GM18870 (cell line): ENCODE data around the gene TRMT10B.

Experiments
- ATAC-seq: cut with Tn5 transposase; IDR thresholded peaks from one replicate; pipeline ENCODE4 v1.9.1; 2021; ENCODE audit warnings: moderate library complexity; ENCODE audit not compliant: unreplicated experiment

TRMT10B gene, protein sequence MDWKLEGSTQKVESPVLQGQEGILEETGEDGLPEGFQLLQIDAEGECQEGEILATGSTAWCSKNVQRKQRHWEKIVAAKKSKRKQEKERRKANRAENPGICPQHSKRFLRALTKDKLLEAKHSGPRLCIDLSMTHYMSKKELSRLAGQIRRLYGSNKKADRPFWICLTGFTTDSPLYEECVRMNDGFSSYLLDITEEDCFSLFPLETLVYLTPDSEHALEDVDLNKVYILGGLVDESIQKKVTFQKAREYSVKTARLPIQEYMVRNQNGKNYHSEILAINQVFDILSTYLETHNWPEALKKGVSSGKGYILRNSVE

GRCh38 chr9:37753489-37754190 is at the start of gene TRMT10B:
Gene TRMT10B, plus strand, starts transcription at chr9:37753805. Its CDS starts 8,127 bp downstream, at chr9:37761932.
- peak; percentile 78 for ATAC-seq

DNA sequence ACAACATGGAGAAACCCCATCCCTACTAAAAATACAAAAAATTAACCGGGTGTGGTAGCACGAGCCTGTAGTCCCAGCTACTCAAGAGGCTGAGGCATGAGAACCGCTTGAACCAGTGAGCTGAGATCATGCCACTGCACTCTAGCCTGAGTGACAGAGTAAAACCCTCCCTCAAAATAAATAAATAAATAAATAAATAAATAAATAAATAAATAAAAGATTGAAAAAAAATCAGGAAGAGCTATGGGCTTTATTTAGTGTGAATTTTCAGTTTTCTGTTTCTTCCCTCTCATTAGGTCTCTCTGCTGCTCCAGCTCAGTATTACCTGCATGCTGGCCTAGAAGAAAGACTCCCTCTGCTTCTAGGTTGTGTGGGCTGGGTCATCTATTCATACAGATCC is 47.8 kb upstream of the TRMT10B start:
- ATAC-seq = no peak

GRCh38 chr9:37706290-37706689 is 47.3 kb upstream of the TRMT10B start:
- ATAC-seq = no peak

- no peak for ATAC-seq
These were observed 45.9 kb upstream of the TRMT10B start for GRCh38 chr9:37707748-37708147.

DNA sequence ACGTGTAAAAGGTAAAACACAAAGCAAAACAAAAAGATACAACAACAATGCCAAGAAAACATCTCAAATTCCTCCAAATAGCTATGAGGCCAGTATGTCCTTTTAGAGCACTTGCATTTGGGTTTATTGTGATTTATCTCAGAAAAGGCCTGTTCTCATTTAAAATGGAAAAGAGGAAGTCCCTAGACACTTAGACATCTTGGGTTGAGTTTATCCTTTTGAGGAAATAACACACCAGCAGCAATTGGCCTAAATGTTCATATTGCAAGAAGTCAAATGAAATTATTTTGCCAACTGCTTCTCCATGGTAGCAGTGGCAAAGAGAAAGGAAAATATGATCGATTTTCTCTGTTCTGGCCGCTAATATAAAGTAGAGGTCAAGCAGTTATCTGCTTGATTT is 43.6 kb upstream of the TRMT10B start:
- no peak for ATAC-seq

DNA sequence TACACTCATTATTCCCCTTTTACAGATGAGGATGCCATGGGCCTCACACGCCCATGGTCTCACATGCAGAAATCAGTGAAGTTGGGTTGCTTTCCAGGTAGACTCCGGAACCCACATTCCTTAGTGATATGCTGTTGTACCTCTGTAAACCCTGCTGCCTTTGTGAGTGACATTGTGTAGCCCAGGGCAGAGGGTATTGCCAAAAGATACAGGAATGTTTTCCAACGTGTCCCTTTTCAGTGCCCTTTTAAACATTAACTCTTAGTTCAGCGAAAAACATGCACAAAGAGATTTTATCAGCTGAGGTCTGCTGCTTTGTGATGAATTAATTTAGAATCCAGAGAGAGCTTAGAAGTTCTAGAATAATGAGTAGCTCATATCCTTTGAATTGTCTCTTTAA is 38.3 kb upstream of the TRMT10B start:
- ATAC-seq = no peak

GRCh38 chr9:37715991-37716505 is 37.6 kb upstream of the TRMT10B start:
- ATAC-seq = no peak

DNA sequence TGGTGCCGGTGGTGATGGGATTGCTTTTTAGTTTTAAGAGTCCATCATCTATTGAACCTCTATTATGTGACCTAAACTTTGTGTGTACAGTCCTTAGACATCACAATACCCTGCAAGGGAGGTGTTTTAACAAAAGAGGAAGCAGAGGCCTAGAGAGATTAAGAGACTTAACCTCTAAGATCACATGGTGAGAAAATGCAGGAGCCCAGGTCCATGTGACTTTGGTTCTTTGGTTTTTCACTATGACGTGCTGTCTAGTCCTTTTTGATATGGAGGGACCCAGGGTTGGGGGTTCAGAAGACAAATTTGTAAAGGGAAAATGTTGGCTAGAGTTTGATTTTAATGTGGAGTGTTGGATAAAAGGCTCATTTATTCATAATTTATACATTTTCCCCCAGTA is 34.1 kb upstream of the TRMT10B start:
- no peak for ATAC-seq

DNA sequence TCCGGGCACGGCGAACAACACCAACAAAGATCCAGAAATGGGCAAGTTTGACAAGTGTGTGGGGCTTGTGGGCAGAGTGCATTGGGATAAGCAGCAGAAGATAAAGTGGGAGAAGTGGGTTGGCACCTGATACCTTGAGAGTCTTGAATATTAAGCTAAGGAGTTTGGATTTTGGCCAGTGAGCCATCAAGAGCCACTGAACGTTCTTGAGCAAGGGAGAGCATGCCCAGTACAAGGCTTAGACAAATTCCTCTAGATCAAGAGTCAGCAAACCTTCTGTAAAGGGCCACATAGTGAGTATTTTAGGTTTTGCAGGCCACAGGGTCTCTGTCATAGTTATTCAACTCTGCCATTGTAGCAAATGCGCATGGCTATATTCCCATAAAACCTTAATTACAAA is 26.6 kb upstream of the TRMT10B start:
- ATAC-seq = no peak

- no peak for ATAC-seq
These were observed 24.1 kb upstream of the TRMT10B start for GRCh38 chr9:37729499-37729898.

DNA sequence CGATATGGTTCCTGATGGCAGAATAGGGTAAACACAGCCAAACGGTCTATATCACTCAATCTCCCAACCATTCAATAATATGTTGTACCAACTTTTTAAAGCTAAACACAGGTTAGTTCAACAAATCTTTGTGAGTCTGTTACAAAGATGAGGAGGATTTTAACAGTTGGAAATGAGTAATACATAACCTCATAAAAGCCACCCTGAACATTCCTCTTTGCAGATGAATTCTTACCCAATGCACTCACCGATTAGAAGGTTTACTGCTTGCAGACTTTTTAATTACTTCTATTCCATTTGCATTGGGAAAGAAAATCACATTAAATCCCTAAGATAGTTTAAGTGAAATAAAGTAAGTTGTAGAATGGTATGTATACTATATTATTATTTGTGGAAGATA is 23.3 kb upstream of the TRMT10B start:
- ATAC-seq = no peak

DNA sequence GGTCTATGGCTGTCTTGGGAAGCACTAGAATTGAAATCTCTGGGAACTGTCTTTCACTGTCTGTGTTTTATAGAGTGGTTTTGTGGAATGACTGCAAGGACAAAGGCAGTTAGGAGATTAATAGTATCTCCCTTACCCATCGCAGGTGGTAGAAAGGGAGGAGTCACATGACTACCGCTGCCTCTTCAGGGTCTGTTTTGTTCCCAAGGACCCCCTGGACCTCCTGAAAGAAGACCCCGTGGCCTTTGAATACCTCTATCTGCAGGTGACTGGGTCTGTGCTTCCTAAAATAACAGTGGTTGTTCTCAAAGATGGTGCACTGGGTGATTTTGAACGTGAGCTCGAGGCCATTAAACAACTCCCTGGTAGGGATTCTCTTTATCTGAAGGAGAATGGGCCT is 22.8 kb upstream of the TRMT10B start:
- ATAC-seq = no peak

DNA sequence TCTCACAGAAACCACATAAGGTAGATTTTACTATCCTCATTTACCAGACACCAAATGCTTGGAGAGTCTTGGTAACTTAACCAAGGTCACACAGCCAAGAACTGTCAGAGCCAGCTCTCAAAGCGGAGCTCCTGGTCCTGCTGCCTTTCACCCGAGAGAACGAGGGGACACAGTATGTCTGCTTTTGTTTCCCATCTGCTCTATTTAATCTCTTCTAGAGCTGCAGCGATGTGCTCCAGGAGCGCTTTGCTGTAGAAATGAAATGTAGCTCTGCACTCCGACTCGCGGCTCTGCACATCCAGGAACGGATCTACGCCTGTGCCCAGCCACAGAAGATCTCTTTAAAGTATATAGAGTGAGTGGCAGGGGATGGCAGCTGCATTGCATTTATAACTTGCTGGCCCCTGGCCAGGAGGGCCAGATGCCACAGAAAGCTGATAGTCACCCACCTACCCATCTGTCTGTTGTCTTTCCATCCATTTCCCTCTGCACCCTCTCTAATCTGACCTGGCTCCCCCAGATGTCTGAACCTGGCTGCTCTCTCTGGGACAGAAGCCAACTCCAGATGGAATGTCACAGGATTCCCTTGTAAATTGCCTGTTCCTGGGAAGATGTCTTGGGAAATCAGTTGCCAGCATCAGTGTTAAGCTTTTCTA is 21.4 kb upstream of the TRMT10B start:
- ATAC-seq = no peak

DNA sequence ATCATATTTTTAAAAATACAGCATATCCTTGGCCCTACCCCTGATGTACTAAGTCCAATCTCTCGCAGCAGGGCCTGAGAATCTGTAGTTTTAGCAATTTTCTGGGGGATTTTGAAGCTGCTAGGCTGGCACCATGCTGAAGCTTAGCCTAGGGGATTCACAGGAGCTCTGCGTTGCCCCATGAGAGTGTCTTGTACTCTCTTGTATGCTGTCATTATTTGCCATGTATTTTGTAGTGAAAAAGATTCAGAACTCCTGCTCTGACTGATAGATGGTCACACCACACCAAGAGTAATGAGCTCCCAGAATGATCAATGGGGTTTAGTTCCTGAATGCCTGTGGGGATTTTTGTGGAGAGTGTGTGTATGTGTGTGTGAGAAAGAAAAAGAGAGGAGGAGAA is 20.7 kb upstream of the TRMT10B start:
- no peak for ATAC-seq

- no peak for ATAC-seq
These were observed 14.4 kb upstream of the TRMT10B start for GRCh38 chr9:37739222-37739621.

DNA sequence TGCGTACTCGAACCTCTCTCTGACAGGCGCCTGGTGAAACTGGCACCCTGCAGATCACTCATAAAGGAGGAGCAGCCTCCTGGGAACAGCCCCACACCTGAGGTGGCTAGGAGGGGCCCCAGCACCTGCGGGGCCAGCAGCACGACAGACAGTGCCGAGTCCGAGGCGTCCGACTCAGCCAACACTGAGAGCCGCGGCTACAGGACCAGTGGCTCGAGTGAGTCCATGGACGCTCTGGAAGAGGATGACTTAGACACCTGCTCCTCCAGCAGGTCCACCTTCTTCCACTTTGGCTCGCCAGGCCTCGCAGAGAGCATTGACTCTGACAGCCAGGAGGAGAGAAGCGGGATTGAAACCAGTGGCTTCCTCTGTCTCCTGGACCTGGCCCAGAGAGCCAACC is 13.5 kb upstream of the TRMT10B start:
- ATAC-seq = no peak

- ATAC-seq = no peak
These were observed 12.8 kb upstream of the TRMT10B start for GRCh38 chr9:37740631-37741328.

- ATAC-seq = no peak
These were observed 7.6 kb upstream of the TRMT10B start for GRCh38 chr9:37745970-37746369.

DNA sequence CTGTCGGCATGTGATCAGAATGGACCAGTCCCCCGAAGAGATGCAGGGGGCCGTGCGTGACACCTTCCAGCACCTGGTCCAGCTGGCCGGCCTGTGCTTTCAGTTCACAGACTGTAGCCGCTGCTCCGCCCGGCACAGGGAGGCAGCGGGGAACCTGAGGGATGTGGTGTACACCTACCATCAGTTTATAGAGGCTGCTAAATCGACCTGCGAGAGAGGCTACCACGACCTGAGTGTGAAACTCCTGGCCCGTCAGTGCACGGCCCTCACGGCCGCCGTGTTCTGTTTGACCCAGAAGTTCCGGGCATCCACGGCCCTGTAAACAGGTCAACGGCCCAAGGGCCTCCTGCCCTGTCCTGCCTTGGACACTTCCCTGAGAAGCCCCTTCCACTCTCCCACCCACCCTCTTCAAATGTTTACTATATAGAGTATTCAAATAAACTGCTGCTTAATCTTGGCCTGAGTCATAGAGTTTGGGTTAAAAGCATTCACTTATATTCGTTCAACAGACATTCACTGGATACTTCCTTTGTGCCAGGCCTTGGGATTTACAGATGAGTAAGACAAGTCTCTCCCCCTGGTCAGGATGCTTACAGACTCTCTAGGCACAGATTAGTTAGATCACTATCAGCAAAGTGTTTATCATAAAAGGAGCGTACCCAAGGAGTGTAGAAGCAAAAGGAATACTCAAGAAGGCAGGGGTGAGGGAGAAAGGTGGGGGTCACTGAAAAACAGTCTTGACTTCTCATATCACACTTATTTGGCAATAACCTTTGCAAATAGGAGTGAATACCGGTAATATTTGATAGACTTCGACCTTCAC is 6.9 kb upstream of the TRMT10B start:
- ATAC-seq = no peak

GRCh38 chr9:37747271-37747753 is 6.3 kb upstream of the TRMT10B start:
- no peak for ATAC-seq
